Measurements from ENCODE around the gene TYW5.

TYW5 gene

DNA sequence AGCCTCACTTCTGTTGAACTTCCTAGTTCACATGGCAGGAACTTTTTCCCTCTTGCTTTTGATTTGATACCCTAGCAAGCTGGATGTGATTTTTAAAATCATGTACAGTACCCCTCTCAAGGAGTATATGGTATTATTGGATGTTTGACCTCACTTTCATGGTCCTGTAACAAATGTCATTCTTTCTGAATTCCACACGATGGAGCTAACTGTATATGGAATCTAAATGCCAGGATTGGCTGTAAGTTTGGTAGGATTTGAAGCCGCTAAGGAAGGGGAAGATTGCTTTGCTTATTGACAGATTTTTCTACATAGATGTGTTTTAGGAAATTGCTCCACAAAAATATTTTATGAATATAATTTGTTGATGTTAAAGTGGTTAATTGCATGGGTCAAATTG, 18.4 kb upstream of the TYW5 start:
- DNase-seq = peak; percentile 66

DNA sequence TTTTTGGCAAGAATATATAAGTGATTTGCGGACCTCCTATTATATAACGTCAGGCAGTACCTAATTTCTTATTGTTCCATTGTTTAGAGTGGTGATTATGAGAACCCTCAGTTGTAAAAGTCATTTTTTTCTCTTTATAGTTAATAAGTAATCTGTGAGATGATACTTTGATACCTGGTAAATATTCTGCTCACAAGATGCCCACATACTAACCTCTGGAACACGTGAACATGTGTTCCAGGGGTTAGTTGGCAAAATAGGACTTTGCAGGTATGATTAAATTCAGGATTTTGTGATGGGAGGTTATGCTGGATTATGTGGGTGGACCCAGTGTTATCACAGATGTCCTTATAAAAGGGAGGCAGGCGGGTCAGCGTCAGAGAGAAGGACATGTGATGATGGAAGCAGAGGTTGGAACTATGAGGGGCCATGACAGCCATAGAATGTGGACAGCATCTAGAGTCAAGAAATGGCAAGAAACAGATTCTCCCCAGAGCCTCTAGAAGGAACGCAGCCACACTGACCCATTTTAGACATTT, 16.9 kb upstream of the TYW5 start:
- H3K9ac ChIP-seq (ENCODE audit: low read length) = no peak overlapping the region
- H2BK120ac ChIP-seq (ENCODE audit: low read depth, low read length) = no peak overlapping the region
- H3K27ac ChIP-seq (ENCODE audit: low read depth, low read length) = no peak overlapping the region
- no CpG with 5 or more reads among the region's 6 CpGs for WGBS (ENCODE audit: extremely low coverage, insufficient coverage, low lambda C conversion rate)
- no peak overlapping the region for H3K4me2 ChIP-seq (ENCODE audit: low read length)
- H2BK15ac ChIP-seq (replicated peaks; ENCODE audit: low read depth) = no peak overlapping the region
- H2AK5ac ChIP-seq (ENCODE audit: low read length) = no peak overlapping the region
- no peaks in the 10 kb centered on the region for H3K79me1 ChIP-seq (ENCODE audit: low read length)
- no peak overlapping the region for H3K56ac ChIP-seq (ENCODE audit: low read length)
- no peaks in the 10 kb centered on the region for H3K36me3 ChIP-seq (ENCODE audit: control insufficient read depth, insufficient read depth, low read length)
- no peaks in the 10 kb centered on the region for H3K27me3 ChIP-seq (ENCODE audit: insufficient read depth, low read length, poor library complexity)
- H3K4me3 ChIP-seq (ENCODE audit: low read length) = no peak overlapping the region
- no peak overlapping the region for H3K18ac ChIP-seq (ENCODE audit: low read length)
- no peaks in the 10 kb centered on the region for H3K4me1 ChIP-seq (ENCODE audit: control insufficient read depth, low read depth, low read length)
- no peak for DNase-seq
- no peak overlapping the region for H4K5ac ChIP-seq (ENCODE audit: low read length)
- H3K79me2 ChIP-seq (ENCODE audit: control insufficient read depth, insufficient read depth, low read length) = no peaks in the 10 kb centered on the region
- no peak overlapping the region for H3K4ac ChIP-seq (ENCODE audit: low read depth, low read length)
- no peak overlapping the region for H4K8ac ChIP-seq (ENCODE audit: low read depth, low read length)
- H3K23ac ChIP-seq (ENCODE audit: low read length) = no peak overlapping the region
- H2BK5ac ChIP-seq (ENCODE audit: low read length) = no peak overlapping the region

More for the DNA sequence above, 18.4 kb upstream of the TYW5 start:
- H2AK5ac ChIP-seq (ENCODE audit: low read length) = no peak overlapping the region
- no peaks in the 10 kb centered on the region for H3K36me3 ChIP-seq (ENCODE audit: control insufficient read depth, insufficient read depth, low read length)
- H3K4me2 ChIP-seq (ENCODE audit: low read length) = no peak overlapping the region
- H2BK15ac ChIP-seq (replicated peaks; ENCODE audit: low read depth) = no peak overlapping the region
- no peak overlapping the region for H3K9ac ChIP-seq (ENCODE audit: low read length)
- H3K4ac ChIP-seq (ENCODE audit: low read depth, low read length) = no peak overlapping the region
- no peak overlapping the region for H3K23ac ChIP-seq (ENCODE audit: low read length)
- WGBS (ENCODE audit: extremely low coverage, insufficient coverage, low lambda C conversion rate) = no CpG with 5 or more reads among the region's 2 CpGs
- no peaks in the 10 kb centered on the region for H3K4me1 ChIP-seq (ENCODE audit: control insufficient read depth, low read depth, low read length)
- no peak overlapping the region for H3K27ac ChIP-seq (ENCODE audit: low read depth, low read length)
- no peak overlapping the region for H2BK120ac ChIP-seq (ENCODE audit: low read depth, low read length)
- no peaks in the 10 kb centered on the region for H3K79me1 ChIP-seq (ENCODE audit: low read length)
- H3K18ac ChIP-seq (ENCODE audit: low read length) = no peak overlapping the region
- no peaks in the 10 kb centered on the region for H3K79me2 ChIP-seq (ENCODE audit: control insufficient read depth, insufficient read depth, low read length)
- no peak overlapping the region for H2BK5ac ChIP-seq (ENCODE audit: low read length)
- no peak overlapping the region for H4K8ac ChIP-seq (ENCODE audit: low read depth, low read length)
- no peak overlapping the region for H3K4me3 ChIP-seq (ENCODE audit: low read length)
- no peak overlapping the region for H4K5ac ChIP-seq (ENCODE audit: low read length)
- no peaks in the 10 kb centered on the region for H3K27me3 ChIP-seq (ENCODE audit: insufficient read depth, low read length, poor library complexity)
- no peak overlapping the region for H3K56ac ChIP-seq (ENCODE audit: low read length)

DNA sequence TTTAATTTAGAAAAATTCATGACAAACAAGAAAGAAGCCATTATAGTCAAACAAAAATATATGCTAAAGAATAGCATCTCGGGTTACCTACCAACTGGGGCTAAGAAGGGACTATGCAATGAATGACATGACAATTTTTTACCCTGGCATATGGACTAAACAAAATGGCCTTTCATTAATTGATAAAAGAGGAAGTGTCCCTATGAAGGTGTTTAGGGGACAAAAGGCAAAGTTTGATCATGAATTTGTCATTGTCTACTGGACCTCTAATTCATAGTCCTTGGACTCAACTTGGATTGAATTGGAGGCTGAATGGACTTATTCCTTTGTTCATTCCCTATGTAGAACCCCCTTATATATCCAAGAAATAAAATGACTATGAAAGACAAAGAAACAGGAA, 12.8 kb upstream of the TYW5 start:
- H3K56ac ChIP-seq (ENCODE audit: low read length) = no peak overlapping the region
- no peaks in the 10 kb centered on the region for H3K79me1 ChIP-seq (ENCODE audit: low read length)

DNA sequence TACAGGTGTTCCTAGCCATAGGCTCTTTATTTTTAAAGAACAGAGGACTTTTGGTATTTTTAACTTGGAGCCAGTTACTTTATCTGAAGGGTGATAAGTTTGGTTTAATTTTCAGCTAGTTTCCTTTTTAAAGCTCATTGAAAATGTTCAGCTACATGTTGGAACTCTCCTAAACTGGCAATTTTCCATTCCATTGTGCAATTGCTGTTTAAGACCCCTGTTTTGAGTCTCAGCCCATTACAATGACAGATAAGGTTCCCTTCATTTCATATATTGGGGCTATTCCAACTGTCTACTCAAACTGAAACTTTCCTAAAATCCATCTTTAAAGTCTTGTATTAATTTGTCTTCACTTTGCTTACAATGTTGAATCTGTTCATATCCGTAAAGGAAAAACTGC, 11.7 kb upstream of the TYW5 start:
- no peak overlapping the region for H3K27ac ChIP-seq (ENCODE audit: low read depth, low read length)
- H3K4me1 ChIP-seq (ENCODE audit: control insufficient read depth, low read depth, low read length) = no peaks in the 10 kb centered on the region
- no peak overlapping the region for H3K18ac ChIP-seq (ENCODE audit: low read length)
- H2BK15ac ChIP-seq (replicated peaks; ENCODE audit: low read depth) = no peak overlapping the region
- no peak overlapping the region for H3K4me2 ChIP-seq (ENCODE audit: low read length)
- H3K9ac ChIP-seq (ENCODE audit: low read length) = no peak overlapping the region
- H3K36me3 ChIP-seq (ENCODE audit: control insufficient read depth, insufficient read depth, low read length) = peaks cover 3% of the 10 kb centered on the region
- no peaks in the 10 kb centered on the region for H3K27me3 ChIP-seq (ENCODE audit: insufficient read depth, low read length, poor library complexity)
- H4K5ac ChIP-seq (ENCODE audit: low read length) = no peak overlapping the region
- no peak overlapping the region for H3K56ac ChIP-seq (ENCODE audit: low read length)
- H3K4me3 ChIP-seq (ENCODE audit: low read length) = no peak overlapping the region
- no peak overlapping the region for H4K8ac ChIP-seq (ENCODE audit: low read depth, low read length)
- H3K4ac ChIP-seq (ENCODE audit: low read depth, low read length) = no peak overlapping the region
- DNase-seq = no peak
- no peaks in the 10 kb centered on the region for H3K79me2 ChIP-seq (ENCODE audit: control insufficient read depth, insufficient read depth, low read length)
- no peaks in the 10 kb centered on the region for H3K79me1 ChIP-seq (ENCODE audit: low read length)
- no peak overlapping the region for H3K23ac ChIP-seq (ENCODE audit: low read length)
- WGBS (ENCODE audit: extremely low coverage, insufficient coverage, low lambda C conversion rate) = no CpG with 5 or more reads among the region's 1 CpG
- H2BK5ac ChIP-seq (ENCODE audit: low read length) = no peak overlapping the region
- H2AK5ac ChIP-seq (ENCODE audit: low read length) = no peak overlapping the region
- H2BK120ac ChIP-seq (ENCODE audit: low read depth, low read length) = no peak overlapping the region

More for the DNA sequence above, 12.8 kb upstream of the TYW5 start:
- Histone ChIP-seq H3K4me2 (ENCODE audit: low read length) (no peak overlapping the region), H4K5ac (ENCODE audit: low read length) (no peak overlapping the region), H2AK5ac (ENCODE audit: low read length) (no peak overlapping the region), H3K36me3 (ENCODE audit: control insufficient read depth, insufficient read depth, low read length) (no peaks in the 10 kb centered on the region), H3K27ac (ENCODE audit: low read depth, low read length) (no peak overlapping the region), H3K23ac (ENCODE audit: low read length) (no peak overlapping the region), H3K4me1 (ENCODE audit: control insufficient read depth, low read depth, low read length) (no peaks in the 10 kb centered on the region), H3K79me2 (ENCODE audit: control insufficient read depth, insufficient read depth, low read length) (no peaks in the 10 kb centered on the region), H3K4ac (ENCODE audit: low read depth, low read length) (no peak overlapping the region), H3K27me3 (ENCODE audit: insufficient read depth, low read length, poor library complexity) (no peaks in the 10 kb centered on the region), H4K8ac (ENCODE audit: low read depth, low read length) (no peak overlapping the region), H3K9ac (ENCODE audit: low read length) (no peak overlapping the region), H2BK120ac (ENCODE audit: low read depth, low read length) (no peak overlapping the region), H2BK15ac (replicated peaks; ENCODE audit: low read depth) (no peak overlapping the region), H3K4me3 (ENCODE audit: low read length) (no peak overlapping the region), H2BK5ac (ENCODE audit: low read length) (no peak overlapping the region), H3K18ac (ENCODE audit: low read length) (no peak overlapping the region)
- no CpG with 5 or more reads among the region's 1 CpG for WGBS (ENCODE audit: extremely low coverage, insufficient coverage, low lambda C conversion rate)
- DNase-seq = no peak

DNA sequence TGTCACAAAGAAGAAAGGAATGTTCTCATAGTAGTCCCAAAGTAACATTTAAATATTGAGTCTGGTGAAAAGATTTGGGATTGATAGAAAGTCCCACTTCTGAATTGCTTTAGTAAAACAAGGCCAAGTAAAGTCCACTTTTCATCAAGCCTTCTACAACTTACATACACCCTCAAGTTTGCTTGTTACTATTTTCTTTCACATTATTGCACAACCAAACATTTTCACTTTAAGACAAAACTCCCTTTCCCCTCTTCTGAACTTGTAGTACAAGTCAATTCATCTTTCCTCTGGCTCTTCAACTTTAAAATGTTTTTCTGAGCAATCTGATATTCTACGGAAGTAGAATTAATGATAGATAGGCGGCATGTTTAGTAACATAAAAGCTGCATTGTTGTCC, 11.1 kb upstream of the TYW5 start:
- Histone ChIP-seq H2BK15ac (replicated peaks; ENCODE audit: low read depth) (no peak overlapping the region), H3K23ac (ENCODE audit: low read length) (no peak overlapping the region), H2BK5ac (ENCODE audit: low read length) (no peak overlapping the region), H2BK120ac (ENCODE audit: low read depth, low read length) (no peak overlapping the region), H3K4me3 (ENCODE audit: low read length) (no peak overlapping the region), H3K9ac (ENCODE audit: low read length) (no peak overlapping the region), H3K4me2 (ENCODE audit: low read length) (no peak overlapping the region), H3K18ac (ENCODE audit: low read length) (no peak overlapping the region), H3K79me2 (ENCODE audit: control insufficient read depth, insufficient read depth, low read length) (no peaks in the 10 kb centered on the region), H3K4me1 (ENCODE audit: control insufficient read depth, low read depth, low read length) (no peaks in the 10 kb centered on the region), H3K79me1 (ENCODE audit: low read length) (no peaks in the 10 kb centered on the region), H3K4ac (ENCODE audit: low read depth, low read length) (no peak overlapping the region), H4K5ac (ENCODE audit: low read length) (no peak overlapping the region), H3K27ac (ENCODE audit: low read depth, low read length) (no peak overlapping the region), H3K27me3 (ENCODE audit: insufficient read depth, low read length, poor library complexity) (no peaks in the 10 kb centered on the region), H3K36me3 (ENCODE audit: control insufficient read depth, insufficient read depth, low read length) (peaks cover 3% of the 10 kb centered on the region), H2AK5ac (ENCODE audit: low read length) (no peak overlapping the region), H3K56ac (ENCODE audit: low read length) (no peak overlapping the region), H4K8ac (ENCODE audit: low read depth, low read length) (no peak overlapping the region)
- WGBS (ENCODE audit: extremely low coverage, insufficient coverage, low lambda C conversion rate) = no CpG with 5 or more reads among the region's 2 CpGs
- no peak for DNase-seq

DNA sequence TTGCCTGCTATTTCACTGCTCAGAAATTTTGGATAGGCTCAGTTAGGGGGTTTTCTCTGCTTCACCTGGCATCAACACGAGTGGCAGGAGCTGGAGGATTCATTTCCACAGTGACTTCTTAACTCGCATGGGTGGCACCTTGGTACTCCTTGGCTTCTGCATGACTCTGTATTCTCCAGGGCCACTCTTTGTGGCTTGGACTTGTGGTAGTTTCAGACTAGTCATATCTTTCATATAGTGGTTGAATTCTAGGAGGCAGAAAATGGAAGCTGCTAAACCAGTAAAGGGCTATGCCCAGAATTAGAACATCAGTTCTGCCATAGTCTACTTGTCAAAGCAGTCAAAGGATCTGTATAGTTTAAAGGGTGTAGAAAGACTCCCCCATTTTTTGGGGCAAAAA, 6.9 kb upstream of the TYW5 start:
- no peak overlapping the region for H3K56ac ChIP-seq (ENCODE audit: low read length)
- no peak overlapping the region for H2BK15ac ChIP-seq (replicated peaks; ENCODE audit: low read depth)
- no peaks in the 10 kb centered on the region for H3K4me1 ChIP-seq (ENCODE audit: control insufficient read depth, low read depth, low read length)
- H3K4me2 ChIP-seq (ENCODE audit: low read length) = no peak overlapping the region
- no peak overlapping the region for H3K4me3 ChIP-seq (ENCODE audit: low read length)
- no peak overlapping the region for H4K8ac ChIP-seq (ENCODE audit: low read depth, low read length)
- no peak overlapping the region for H3K9ac ChIP-seq (ENCODE audit: low read length)
- H3K4ac ChIP-seq (ENCODE audit: low read depth, low read length) = no peak overlapping the region
- H3K36me3 ChIP-seq (ENCODE audit: control insufficient read depth, insufficient read depth, low read length) = peaks cover 3% of the 10 kb centered on the region
- no peak overlapping the region for H3K23ac ChIP-seq (ENCODE audit: low read length)
- WGBS (ENCODE audit: extremely low coverage, insufficient coverage, low lambda C conversion rate) = no CpG with 5 or more reads among the region's 2 CpGs
- no peak for DNase-seq
- H3K18ac ChIP-seq (ENCODE audit: low read length) = no peak overlapping the region
- H3K79me1 ChIP-seq (ENCODE audit: low read length) = peaks cover 8% of the 10 kb centered on the region
- no peak overlapping the region for H2BK5ac ChIP-seq (ENCODE audit: low read length)
- no peak overlapping the region for H2BK120ac ChIP-seq (ENCODE audit: low read depth, low read length)
- no peak overlapping the region for H3K27ac ChIP-seq (ENCODE audit: low read depth, low read length)
- no peaks in the 10 kb centered on the region for H3K27me3 ChIP-seq (ENCODE audit: insufficient read depth, low read length, poor library complexity)
- no peak overlapping the region for H2AK5ac ChIP-seq (ENCODE audit: low read length)
- H3K79me2 ChIP-seq (ENCODE audit: control insufficient read depth, insufficient read depth, low read length) = peaks cover 11% of the 10 kb centered on the region
- no peak overlapping the region for H4K5ac ChIP-seq (ENCODE audit: low read length)
